Endodermal cell (in vitro differentiated cells): ENCODE data around the gene PRSS8. TPM values are rescaled to one million over a fixed set of nuclear protein-coding genes. Genes with fewer than 3 reads are reported as not detected.

Source experiments
- DNase-seq: peaks from one replicate; pipeline ENCODE4 v3.0.0-alpha.2; 2017
- H3K27ac ChIP-seq: 2 replicates; pipeline ENCODE4 v1.5.1; 2013; ENCODE audit warnings: mild to moderate bottlenecking, low read depth, low read length, moderate library complexity
- H3K27me3 ChIP-seq: 2 replicates; pipeline ENCODE4 v1.6.1; 2013; ENCODE audit warnings: mild to moderate bottlenecking, low read length, moderate library complexity; ENCODE audit not compliant: insufficient read depth, control insufficient read depth, poor library complexity, severe bottlenecking
- H3K36me3 ChIP-seq: 2 replicates; pipeline ENCODE4 v1.7.0; 2013; ENCODE audit warnings: mild to moderate bottlenecking, low read length, moderate library complexity; ENCODE audit not compliant: control insufficient read depth, insufficient read depth
- H3K4me1 ChIP-seq: one replicate; pipeline ENCODE4 v1.7.0; 2013; ENCODE audit warnings: low read length; ENCODE audit not compliant: control insufficient read depth, insufficient read depth
- H3K4me3 ChIP-seq: 2 replicates; pipeline ENCODE4 v1.5.1; 2013; ENCODE audit warnings: mild to moderate bottlenecking, low read length, moderate library complexity
- H3K9ac ChIP-seq: 2 replicates; pipeline ENCODE4 v1.6.1; 2013; ENCODE audit warnings: mild to moderate bottlenecking, low read length, moderate library complexity; ENCODE audit not compliant: poor library complexity, severe bottlenecking; ENCODE audit errors: extremely low read depth
- H3K9me3 ChIP-seq: 2 replicates; pipeline ENCODE4 v1.6.1; 2013; ENCODE audit warnings: mild to moderate bottlenecking, low read length, moderate library complexity; ENCODE audit not compliant: control insufficient read depth
- H3K27ac Mint-ChIP-seq: 2 replicates; pipeline ENCODE4 v1.8.0; 2020; ENCODE audit warnings: mixed read lengths
- H3K27me3 Mint-ChIP-seq: 2 replicates; pipeline ENCODE4 v1.8.0; 2021; ENCODE audit warnings: mild to moderate bottlenecking, mixed read lengths; ENCODE audit not compliant: insufficient read depth
- H3K36me3 Mint-ChIP-seq: 2 replicates; pipeline ENCODE4 v1.8.0; 2020; ENCODE audit warnings: low read depth, mixed read lengths
- H3K4me1 Mint-ChIP-seq: 2 replicates; pipeline ENCODE4 v1.8.0; 2020; ENCODE audit warnings: mixed read lengths
- H3K4me3 Mint-ChIP-seq: 2 replicates; pipeline ENCODE4 v1.8.0; 2020; ENCODE audit warnings: mild to moderate bottlenecking, moderate library complexity, mixed read lengths
- H3K9me3 Mint-ChIP-seq: 2 replicates; pipeline ENCODE4 v1.8.0; 2020; ENCODE audit warnings: mild to moderate bottlenecking, mixed read lengths
- CTCF ChIP-seq: fragments of 200-600 bp; sonication (generic); conservative IDR thresholded peaks from 2 replicates; pipeline ENCODE4 v1.5.0; 2021; ENCODE audit warnings: antibody characterized with exemption, mild to moderate bottlenecking
- WGBS, 2 experiments: methylation state at CpG; one replicate each; pipeline versions ENCODE4 v1.1.5 to v1.1.7; 2013; ENCODE audit warnings: missing lambda C conversion rate in 2 of 2, mixed read lengths in 1 of 2; ENCODE audit not compliant: insufficient coverage in 1 of 2, insufficient read length in 1 of 2; 5-methylcytosine and 5-hydroxymethylcytosine counted together
- long read RNA-seq, 4 experiments: library from polyadenylated mRNA in 2 of 4; library from RNA in 1 of 4; library from capped mRNA in 1 of 4; stranded (forward) in 3 of 4; unstranded in 1 of 4; transcript quantifications; one replicate each; pipeline ENCODE4 v2.0.0, GENCODE V29; 2020 to 2021; ENCODE audit warnings: inconsistent platforms in 1 of 4
- polyA plus RNA-seq, 2 experiments: library from polyadenylated mRNA; stranded (reverse); fragments of 50-300 nt; gene quantifications; one replicate each; pipeline ENCODE4 v1.2.3, GENCODE V29; 2013
- total RNA-seq, 2 donors: library from RNA; stranded (reverse); fragmentation: NEBNext Ultra II Directional in 1 of 2; extraction: Animal tissue kit (Norgen Biotek cat#: 25700) in 1 of 2; gene quantifications; 2 replicates in 1 of 2; 3 replicates in 1 of 2; pipeline ENCODE4 v1.2.1, GENCODE V29; 2021

Gene PRSS8
- total RNA-seq, result 10 to 100 TPM; 79.7 to 80.1 TPM
- 22.8 TPM for polyA plus RNA-seq (2013, experiment 1 of 2)
- 16.6 TPM for polyA plus RNA-seq (2013, experiment 2 of 2)
- long read RNA-seq, experiment 1, partial matches to known transcripts, result 13 of 69 reads
- long read RNA-seq, experiment 1, other reads (novel, unspliced or antisense), result 56 of 69 reads
- long read RNA-seq, experiment 2, partial matches to known transcripts, result 11 of 205 reads
- long read RNA-seq, experiment 2, other reads (novel, unspliced or antisense), result 194 of 205 reads
- long read RNA-seq, experiment 3, partial matches to known transcripts, result 15 of 381 reads
- long read RNA-seq, experiment 3, other reads (novel, unspliced or antisense), result 366 of 381 reads
- long read RNA-seq, experiment 4, partial matches to known transcripts, result 4 of 146 reads
- long read RNA-seq, experiment 4, other reads (novel, unspliced or antisense), result 142 of 146 reads

- Mint-ChIP-seq H3K27ac (peak within 1 kb of the TSS; percentile 96), H3K4me3 (peak within 1 kb of the TSS; percentile 90), H3K36me3 (peaks cover 20% of the 10 kb centered on the region), H3K27me3 (no peaks in the 10 kb centered on the region), H3K9me3 (no peaks in the 10 kb centered on the region), H3K4me1 (peaks cover 32% of the 10 kb centered on the region)
- H3K27ac ChIP-seq, result peak within 1 kb of the TSS; percentile 60
- no peak for TF ChIP-seq CTCF
- peak within 1 kb of the TSS; percentile 84 for H3K9ac ChIP-seq
- peaks cover 10% of the 10 kb centered on the region for H3K4me1 ChIP-seq
- H3K27me3 ChIP-seq, result no peaks in the 10 kb centered on the region
- peak; percentile 89 for DNase-seq
- no peaks in the 10 kb centered on the region for H3K9me3 ChIP-seq
- 31 to 34% methylated on average over 8 to 22 of the region's 22 CpGs for WGBS, 2 experiments
- H3K4me3 ChIP-seq, result peak within 1 kb of the TSS; percentile 94
- peaks cover 9% of the 10 kb centered on the region for H3K36me3 ChIP-seq
Measured at GRCh38 chr16:31135535-31136286, at the start of gene PRSS8. Gene PRSS8 (minus strand): TSS chr16:31135727. CDS start chr16:31135498, 229 bp downstream.

GRCh38 chr16:31184888-31185287, 49.4 kb upstream of the PRSS8 start:
- Mint-ChIP-seq H3K4me3 (no peak overlapping the region), H3K27ac (peak overlapping the region; percentile 42), H3K9me3 (no peaks in the 10 kb centered on the region), H3K27me3 (no peaks in the 10 kb centered on the region), H3K4me1 (peaks cover 25% of the 10 kb centered on the region), H3K36me3 (peaks cover 89% of the 10 kb centered on the region)
- H3K9me3 ChIP-seq, result no peaks in the 10 kb centered on the region
- no peak for TF ChIP-seq CTCF
- H3K4me3 ChIP-seq, result no peak overlapping the region
- H3K27ac ChIP-seq, result no peak overlapping the region
- no peak for DNase-seq
- 96 to 100% methylated on average over 5 to 14 of the region's 14 CpGs for WGBS, 2 experiments
- H3K27me3 ChIP-seq, result no peaks in the 10 kb centered on the region
- H3K4me1 ChIP-seq, result no peaks in the 10 kb centered on the region
- peaks cover 86% of the 10 kb centered on the region for H3K36me3 ChIP-seq
- no peak overlapping the region for H3K9ac ChIP-seq

GRCh38 chr16:31183432-31184428, 48.2 kb upstream of the PRSS8 start:
- peak overlapping the region; percentile 97 for H3K4me3 ChIP-seq
- Mint-ChIP-seq H3K9me3 (no peaks in the 10 kb centered on the region), H3K4me1 (peaks cover 27% of the 10 kb centered on the region), H3K36me3 (peaks cover 77% of the 10 kb centered on the region), H3K27ac (peak overlapping the region; percentile 92), H3K4me3 (peak overlapping the region; percentile 94), H3K27me3 (no peaks in the 10 kb centered on the region)
- TF ChIP-seq CTCF, result no peak
- peaks cover 74% of the 10 kb centered on the region for H3K36me3 ChIP-seq
- H3K4me1 ChIP-seq, result no peaks in the 10 kb centered on the region
- no peak for DNase-seq
- no peaks in the 10 kb centered on the region for H3K9me3 ChIP-seq
- H3K27ac ChIP-seq, result no peak overlapping the region
- no peaks in the 10 kb centered on the region for H3K27me3 ChIP-seq
- H3K9ac ChIP-seq, result no peak overlapping the region
- WGBS, 2 experiments, result 96 to 97% methylated on average over 5 to 10 of the region's 10 CpGs
